NT2/D1 (cell line): ENCODE measurements around the gene CPEB3.
"Not testable (repeated sequence)": the region's sequence is repeated elsewhere in the genome, so short reads cannot be mapped to it uniquely, and the experiment has no call there.

Experiments used
- DNase-seq: peaks from one replicate; pipeline ENCODE4 v3.0.0-alpha.2; 2011; ENCODE audit warnings: low read depth, low spot score
- H3K27me3 ChIP-seq: 2 replicates; pipeline ENCODE4 v1.6.0; 2011; ENCODE audit warnings: mild to moderate bottlenecking; ENCODE audit not compliant: insufficient read length, insufficient read depth
- H3K36me3 ChIP-seq: 2 replicates; pipeline ENCODE4 v1.6.1; 2011; ENCODE audit warnings: mild to moderate bottlenecking, low read length, mixed read lengths; ENCODE audit not compliant: insufficient read depth, insufficient read length
- H3K4me1 ChIP-seq: 2 replicates; pipeline ENCODE4 v1.5.1; 2011; ENCODE audit not compliant: insufficient read depth, insufficient read length
- H3K4me3 ChIP-seq: 2 replicates; pipeline ENCODE4 v1.5.1; 2011; ENCODE audit warnings: low read depth; ENCODE audit not compliant: insufficient read length
- H3K9ac ChIP-seq: 2 replicates; pipeline ENCODE4 v1.6.0; 2011; ENCODE audit warnings: low read depth; ENCODE audit not compliant: insufficient read length
- H3K9me3 ChIP-seq: 2 replicates; pipeline ENCODE4 v1.5.1; 2011; ENCODE audit warnings: mild to moderate bottlenecking, low read length; ENCODE audit not compliant: insufficient read depth
- SUZ12 ChIP-seq: IDR thresholded peaks from 2 replicates; pipeline ENCODE4 v1.6.1; 2011; ENCODE audit not compliant: insufficient read length, insufficient read depth; ENCODE audit errors: extremely low read depth
- YY1 ChIP-seq: IDR thresholded peaks from 2 replicates; pipeline ENCODE4 v1.6.1; 2011; ENCODE audit not compliant: insufficient read length, insufficient read depth
- ZNF274 ChIP-seq: IDR thresholded peaks from 2 replicates; pipeline ENCODE4 v1.6.1; 2011; ENCODE audit warnings: mild to moderate bottlenecking, low read depth, low read length

The CPEB3 gene

GRCh38 chr10:92121686-92122492 is 169.0 kb downstream of the CPEB3 start:
- TF ChIP-seq SUZ12 (no peak), YY1 (no peak), ZNF274 (no peak)
- DNase-seq = no peak
- no peak overlapping the region for H3K9ac ChIP-seq
- H3K4me1 ChIP-seq = no peaks in the 10 kb centered on the region
- no peak overlapping the region for H3K4me3 ChIP-seq
- no peaks in the 10 kb centered on the region for H3K9me3 ChIP-seq
- no peaks in the 10 kb centered on the region for H3K36me3 ChIP-seq
- no peaks in the 10 kb centered on the region for H3K27me3 ChIP-seq

DNA sequence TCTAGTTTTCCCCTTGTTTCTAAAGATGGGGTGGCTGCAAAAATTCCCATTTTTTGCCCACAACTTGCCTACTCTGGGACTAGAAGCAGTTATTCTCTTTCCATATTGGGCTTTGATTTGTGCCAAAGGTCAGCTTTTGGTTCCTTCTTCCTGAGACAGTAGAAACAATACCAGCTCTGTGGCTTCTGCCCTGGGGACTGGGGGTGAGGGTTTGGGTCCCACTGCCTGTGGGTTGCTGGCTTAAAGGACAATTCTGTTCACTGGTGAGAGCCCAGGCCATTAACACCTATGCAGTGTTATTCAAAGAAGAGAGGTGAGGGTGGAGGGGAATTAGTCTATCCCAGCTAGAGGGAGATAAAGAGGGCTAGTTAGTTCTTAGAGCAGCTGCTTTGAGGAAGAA is 171.5 kb downstream of the CPEB3 start:
- TF ChIP-seq ZNF274 = no peak
- no peaks in the 10 kb centered on the region for H3K27me3 ChIP-seq
- H3K9ac ChIP-seq = no peak overlapping the region
- DNase-seq = no peak
- no peaks in the 10 kb centered on the region for H3K9me3 ChIP-seq
- no peaks in the 10 kb centered on the region for H3K4me1 ChIP-seq
- H3K36me3 ChIP-seq = no peaks in the 10 kb centered on the region
- H3K4me3 ChIP-seq = no peak overlapping the region

GRCh38 chr10:92114917-92115316 is 176.0 kb downstream of the CPEB3 start:
- H3K27me3 ChIP-seq, H3K9ac ChIP-seq, H3K9me3 ChIP-seq, H3K36me3 ChIP-seq, H3K4me3 ChIP-seq, DNase-seq, H3K4me1 ChIP-seq: not testable (repeated sequence)

DNA sequence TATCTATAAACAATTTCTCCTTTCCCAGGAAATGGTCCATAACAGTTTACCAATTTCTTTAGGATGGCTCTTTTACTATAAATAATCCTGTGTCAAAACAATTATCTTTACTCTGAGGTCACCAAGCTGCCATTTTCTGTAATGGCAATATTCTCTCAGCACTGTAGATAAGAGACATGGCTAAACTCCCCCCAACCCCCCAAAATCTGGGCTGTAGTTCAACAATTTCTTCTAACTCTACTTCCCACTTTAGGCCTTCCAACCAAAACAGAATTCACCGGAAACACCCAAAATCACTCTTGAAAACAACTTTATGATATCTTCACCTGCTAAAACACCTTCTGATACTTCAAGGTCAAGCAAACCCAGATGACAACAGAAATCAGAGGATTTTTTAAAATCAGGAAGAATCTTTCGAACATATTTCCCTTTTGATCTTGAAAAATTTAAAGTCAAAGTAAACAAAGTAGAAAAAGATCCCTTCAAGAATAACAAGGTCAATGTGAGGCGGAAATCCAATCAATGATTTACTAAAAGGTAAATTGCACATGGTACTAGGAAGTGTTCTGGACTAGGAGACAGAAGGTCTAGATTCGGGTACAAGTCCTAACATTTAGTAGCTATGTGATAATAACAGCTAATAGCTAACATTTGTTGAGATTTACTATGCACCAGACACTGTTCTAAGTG is 176.8 kb downstream of the CPEB3 start:
- Histone ChIP-seq H3K27me3 (no peaks in the 10 kb centered on the region), H3K9ac (no peak overlapping the region), H3K4me1 (no peaks in the 10 kb centered on the region), H3K4me3 (no peak overlapping the region), H3K9me3 (no peaks in the 10 kb centered on the region), H3K36me3 (no peaks in the 10 kb centered on the region)
- TF ChIP-seq YY1 = no peak
- no peak for TF ChIP-seq SUZ12
- no peak for TF ChIP-seq ZNF274
- DNase-seq = no peak

DNA sequence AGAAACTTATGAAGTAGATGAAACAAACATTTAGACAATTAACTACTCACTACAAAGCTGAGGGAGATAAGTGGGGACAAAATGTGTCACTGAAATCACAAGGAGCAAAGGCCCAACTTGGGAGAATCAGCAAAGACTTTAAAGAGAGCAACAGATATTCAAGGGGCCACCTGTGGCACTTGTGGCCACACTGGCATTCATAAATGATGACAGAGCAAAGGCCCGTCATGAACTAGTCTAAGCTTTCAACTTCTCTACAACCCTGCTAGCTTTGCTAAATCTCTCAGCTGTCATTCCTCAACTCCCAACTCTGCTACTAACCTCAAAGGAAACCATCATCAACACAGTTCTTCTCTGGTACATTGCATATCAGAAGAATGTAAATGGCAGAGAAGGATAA is 178.4 kb downstream of the CPEB3 start:
- TF ChIP-seq ZNF274 (no peak), SUZ12 (no peak), YY1 (no peak)
- no peaks in the 10 kb centered on the region for H3K9me3 ChIP-seq

DNA sequence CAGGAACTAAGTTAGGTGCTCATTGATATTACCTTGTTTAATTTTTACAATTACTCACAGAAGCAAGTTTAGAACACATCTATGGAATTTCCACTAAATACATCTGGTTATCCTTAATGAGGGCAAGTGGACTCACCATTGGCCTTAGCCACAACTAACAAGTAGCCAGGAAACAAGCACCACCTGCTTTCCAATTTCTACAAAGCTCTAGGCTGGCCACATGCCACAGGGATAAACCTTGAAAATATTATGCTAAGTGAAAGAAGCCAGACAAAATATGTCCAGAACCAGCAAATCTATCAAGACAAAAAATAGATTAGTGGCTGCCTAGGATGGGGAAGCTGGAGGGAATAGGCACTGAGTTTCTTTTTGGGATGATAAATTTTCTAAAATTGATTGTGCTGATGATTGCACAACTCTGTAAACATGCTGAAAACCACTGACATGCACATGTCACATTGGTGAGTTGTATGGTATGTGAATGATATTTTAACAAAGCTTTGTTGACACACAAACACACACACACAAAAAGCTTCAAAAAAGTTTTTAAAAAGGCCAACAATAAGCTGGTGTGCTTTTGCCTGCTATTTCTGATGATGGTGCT is 179.4 kb downstream of the CPEB3 start:
- DNase-seq = no peak
- H3K9ac ChIP-seq = no peak overlapping the region

More for the DNA sequence above, 178.4 kb downstream of the CPEB3 start:
- DNase-seq = no peak
- H3K4me3 ChIP-seq = no peak overlapping the region
- H3K9ac ChIP-seq = no peak overlapping the region
- no peaks in the 10 kb centered on the region for H3K27me3 ChIP-seq
- no peaks in the 10 kb centered on the region for H3K36me3 ChIP-seq
- H3K4me1 ChIP-seq = no peaks in the 10 kb centered on the region

DNA sequence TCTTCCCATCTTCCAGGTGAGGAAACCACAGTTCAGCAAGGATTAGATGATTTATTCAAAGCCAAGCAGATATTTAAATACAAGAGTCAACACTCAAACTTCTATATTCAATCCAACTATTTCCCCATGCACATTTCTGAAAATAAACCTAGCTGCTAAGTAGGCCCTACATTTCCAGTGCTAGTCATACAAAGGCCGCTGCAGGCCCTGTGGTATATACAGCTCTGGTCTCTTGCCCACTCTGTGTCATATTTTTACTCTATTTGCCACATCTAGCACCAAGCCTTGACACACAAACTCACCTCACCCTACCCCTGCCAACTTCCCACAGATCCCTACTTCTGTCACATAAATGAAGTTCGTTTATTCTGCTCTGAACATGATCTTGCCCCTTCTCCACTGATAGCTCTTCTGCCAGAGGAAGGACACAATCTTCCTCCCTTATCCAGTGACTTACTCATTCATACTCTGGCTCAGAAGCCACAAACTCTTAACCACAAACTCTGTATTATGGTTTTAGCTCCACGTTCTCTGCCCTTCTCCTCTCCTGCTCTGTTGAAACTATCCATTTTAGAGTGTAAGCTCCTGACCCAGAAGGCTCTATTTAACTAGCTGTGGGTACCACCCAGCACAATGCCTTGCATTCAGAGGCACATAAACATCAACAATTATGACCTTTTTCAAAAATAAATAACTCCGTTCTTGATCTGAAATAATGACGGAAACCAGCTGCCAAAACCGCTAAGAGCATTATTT is 180.7 kb downstream of the CPEB3 start:
- H3K9ac ChIP-seq = no peak overlapping the region
- no peak for DNase-seq
- no peaks in the 10 kb centered on the region for H3K27me3 ChIP-seq
- H3K4me3 ChIP-seq = no peak overlapping the region
- H3K36me3 ChIP-seq = no peaks in the 10 kb centered on the region
- no peaks in the 10 kb centered on the region for H3K9me3 ChIP-seq
- TF ChIP-seq SUZ12 = no peak
- no peak for TF ChIP-seq ZNF274
- TF ChIP-seq YY1 = no peak
- no peaks in the 10 kb centered on the region for H3K4me1 ChIP-seq

More for the DNA sequence above, 179.4 kb downstream of the CPEB3 start:
- Histone ChIP-seq H3K4me1 (no peaks in the 10 kb centered on the region), H3K9me3 (no peaks in the 10 kb centered on the region), H3K36me3 (no peaks in the 10 kb centered on the region), H3K4me3 (no peak overlapping the region), H3K27me3 (no peaks in the 10 kb centered on the region)
- TF ChIP-seq YY1 (no peak), SUZ12 (no peak), ZNF274 (no peak)
